GM21528 (cell line): ENCODE measurements around the gene CHPF2.

Experiments
- ATAC-seq: cut with Tn5 transposase; IDR thresholded peaks from one replicate; pipeline ENCODE4 v1.9.1; 2021; ENCODE audit warnings: mild to moderate bottlenecking, moderate library complexity; ENCODE audit not compliant: unreplicated experiment, low FRiP score

The CHPF2 gene

DNA sequence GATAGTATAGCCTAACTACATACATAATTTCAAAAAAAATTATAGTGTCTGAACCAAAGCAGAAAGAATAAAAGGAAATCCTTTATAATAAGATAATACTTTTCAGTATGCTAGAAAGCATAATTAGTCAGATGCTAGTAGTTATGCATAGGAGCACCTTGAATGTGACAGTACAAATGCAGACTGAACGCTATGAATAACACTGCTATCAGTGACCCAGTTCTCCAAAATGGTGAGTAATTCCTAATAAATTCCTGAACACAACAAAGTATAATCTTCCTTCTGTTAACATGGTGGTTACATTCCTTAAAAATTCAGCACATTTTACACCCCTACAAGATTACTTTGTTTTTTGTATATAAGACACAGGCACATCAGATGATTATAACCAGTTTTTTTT is 1.2 kb upstream of the CHPF2 start:
- no peak for ATAC-seq

DNA sequence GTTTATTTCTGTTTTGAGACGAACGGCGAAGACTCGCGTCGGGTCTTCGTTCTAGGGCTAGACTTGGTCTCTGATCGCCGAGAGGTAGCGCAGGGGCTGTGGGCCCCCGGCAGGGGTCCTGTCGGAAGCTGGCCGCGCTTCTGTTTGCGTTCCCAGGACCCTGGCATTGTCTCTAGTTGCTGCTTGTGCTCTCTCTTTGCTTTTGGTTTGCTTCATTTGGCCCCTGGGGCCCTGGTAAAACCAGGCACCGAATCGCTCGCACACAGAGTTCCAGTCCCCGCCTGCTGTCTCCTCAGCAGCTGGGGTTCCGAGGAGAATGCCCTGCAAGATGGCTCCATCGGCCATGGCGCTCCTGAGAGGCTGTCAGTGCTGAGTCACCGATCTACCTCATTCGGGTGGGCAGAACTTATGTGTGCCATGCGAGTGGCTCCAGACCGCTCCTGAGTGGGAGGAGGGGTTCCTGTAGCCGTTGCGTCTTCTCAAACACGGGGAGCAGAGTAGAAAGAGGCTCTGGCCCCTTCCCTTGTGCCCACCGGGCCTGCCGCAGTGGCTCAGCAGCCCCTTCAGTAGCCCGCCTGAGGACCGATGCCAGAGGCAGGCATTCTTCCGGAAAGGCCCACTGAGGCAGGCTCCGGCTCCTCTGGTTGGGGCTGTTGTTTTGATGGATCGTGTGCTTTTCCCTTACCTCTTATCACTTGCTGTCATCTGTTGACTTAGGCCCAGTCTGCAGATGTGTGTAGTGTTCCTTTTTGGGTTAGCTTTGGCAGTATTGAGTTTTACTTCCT is 826 bp downstream of the CHPF2 start:
- no peak for ATAC-seq

DNA sequence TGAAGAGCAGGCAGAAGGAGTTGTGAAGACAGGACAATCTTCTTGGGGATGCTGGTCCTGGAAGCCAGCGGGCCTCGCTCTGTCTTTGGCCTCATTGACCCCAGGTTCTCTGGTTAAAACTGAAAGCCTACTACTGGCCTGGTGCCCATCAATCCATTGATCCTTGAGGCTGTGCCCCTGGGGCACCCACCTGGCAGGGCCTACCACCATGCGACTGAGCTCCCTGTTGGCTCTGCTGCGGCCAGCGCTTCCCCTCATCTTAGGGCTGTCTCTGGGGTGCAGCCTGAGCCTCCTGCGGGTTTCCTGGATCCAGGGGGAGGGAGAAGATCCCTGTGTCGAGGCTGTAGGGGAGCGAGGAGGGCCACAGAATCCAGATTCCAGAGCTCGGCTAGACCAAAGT is 1.5 kb downstream of the CHPF2 start:
- ATAC-seq = no peak

DNA sequence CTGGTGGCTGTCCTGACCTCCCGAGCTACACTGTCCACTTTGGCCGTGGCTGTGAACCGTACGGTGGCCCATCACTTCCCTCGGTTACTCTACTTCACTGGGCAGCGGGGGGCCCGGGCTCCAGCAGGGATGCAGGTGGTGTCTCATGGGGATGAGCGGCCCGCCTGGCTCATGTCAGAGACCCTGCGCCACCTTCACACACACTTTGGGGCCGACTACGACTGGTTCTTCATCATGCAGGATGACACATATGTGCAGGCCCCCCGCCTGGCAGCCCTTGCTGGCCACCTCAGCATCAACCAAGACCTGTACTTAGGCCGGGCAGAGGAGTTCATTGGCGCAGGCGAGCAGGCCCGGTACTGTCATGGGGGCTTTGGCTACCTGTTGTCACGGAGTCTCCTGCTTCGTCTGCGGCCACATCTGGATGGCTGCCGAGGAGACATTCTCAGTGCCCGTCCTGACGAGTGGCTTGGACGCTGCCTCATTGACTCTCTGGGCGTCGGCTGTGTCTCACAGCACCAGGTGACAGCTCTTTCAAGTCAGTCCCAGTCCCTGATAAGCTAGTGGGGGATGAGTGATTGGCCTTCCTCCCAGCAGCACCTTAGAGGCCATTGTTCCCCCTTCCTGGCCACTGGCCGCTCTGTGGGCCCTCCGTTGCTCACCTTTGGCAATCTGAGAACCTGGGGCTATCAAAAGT is 3.0 kb downstream of the CHPF2 start:
- no peak for ATAC-seq

DNA sequence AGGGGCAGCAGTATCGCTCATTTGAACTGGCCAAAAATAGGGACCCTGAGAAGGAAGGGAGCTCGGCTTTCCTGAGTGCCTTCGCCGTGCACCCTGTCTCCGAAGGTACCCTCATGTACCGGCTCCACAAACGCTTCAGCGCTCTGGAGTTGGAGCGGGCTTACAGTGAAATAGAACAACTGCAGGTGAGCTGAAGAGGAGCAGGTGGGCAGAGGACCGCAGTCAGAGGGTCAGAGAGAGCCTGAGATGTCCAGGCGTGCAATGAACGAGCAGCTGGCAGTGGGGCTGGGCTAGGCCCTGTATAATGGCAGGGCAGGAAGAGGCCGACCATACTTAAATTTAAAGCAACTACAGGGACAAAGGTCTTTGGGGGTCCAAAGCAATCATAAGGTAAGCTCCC is 4.1 kb downstream of the CHPF2 start:
- no peak for ATAC-seq

DNA sequence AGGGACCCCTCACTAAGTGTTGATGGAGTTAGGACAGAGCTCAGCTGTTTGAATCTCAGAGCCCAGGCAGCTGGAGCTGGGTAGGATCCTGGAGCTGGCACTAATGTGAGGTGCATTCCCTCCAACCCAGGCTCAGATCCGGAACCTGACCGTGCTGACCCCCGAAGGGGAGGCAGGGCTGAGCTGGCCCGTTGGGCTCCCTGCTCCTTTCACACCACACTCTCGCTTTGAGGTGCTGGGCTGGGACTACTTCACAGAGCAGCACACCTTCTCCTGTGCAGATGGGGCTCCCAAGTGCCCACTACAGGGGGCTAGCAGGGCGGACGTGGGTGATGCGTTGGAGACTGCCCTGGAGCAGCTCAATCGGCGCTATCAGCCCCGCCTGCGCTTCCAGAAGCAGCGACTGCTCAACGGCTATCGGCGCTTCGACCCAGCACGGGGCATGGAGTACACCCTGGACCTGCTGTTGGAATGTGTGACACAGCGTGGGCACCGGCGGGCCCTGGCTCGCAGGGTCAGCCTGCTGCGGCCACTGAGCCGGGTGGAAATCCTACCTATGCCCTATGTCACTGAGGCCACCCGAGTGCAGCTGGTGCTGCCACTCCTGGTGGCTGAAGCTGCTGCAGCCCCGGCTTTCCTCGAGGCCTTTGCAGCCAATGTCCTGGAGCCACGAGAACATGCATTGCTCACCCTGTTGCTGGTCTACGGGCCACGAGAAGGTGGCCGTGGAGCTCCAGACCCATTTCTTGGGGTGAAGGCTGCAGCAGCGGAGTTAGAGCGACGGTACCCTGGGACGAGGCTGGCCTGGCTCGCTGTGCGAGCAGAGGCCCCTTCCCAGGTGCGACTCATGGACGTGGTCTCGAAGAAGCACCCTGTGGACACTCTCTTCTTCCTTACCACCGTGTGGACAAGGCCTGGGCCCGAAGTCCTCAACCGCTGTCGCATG is 5.2 kb downstream of the CHPF2 start:
- no peak for ATAC-seq

DNA sequence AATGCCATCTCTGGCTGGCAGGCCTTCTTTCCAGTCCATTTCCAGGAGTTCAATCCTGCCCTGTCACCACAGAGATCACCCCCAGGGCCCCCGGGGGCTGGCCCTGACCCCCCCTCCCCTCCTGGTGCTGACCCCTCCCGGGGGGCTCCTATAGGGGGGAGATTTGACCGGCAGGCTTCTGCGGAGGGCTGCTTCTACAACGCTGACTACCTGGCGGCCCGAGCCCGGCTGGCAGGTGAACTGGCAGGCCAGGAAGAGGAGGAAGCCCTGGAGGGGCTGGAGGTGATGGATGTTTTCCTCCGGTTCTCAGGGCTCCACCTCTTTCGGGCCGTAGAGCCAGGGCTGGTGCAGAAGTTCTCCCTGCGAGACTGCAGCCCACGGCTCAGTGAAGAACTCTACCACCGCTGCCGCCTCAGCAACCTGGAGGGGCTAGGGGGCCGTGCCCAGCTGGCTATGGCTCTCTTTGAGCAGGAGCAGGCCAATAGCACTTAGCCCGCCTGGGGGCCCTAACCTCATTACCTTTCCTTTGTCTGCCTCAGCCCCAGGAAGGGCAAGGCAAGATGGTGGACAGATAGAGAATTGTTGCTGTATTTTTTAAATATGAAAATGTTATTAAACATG is 6.0 kb downstream of the CHPF2 start:
- ATAC-seq = no peak

DNA sequence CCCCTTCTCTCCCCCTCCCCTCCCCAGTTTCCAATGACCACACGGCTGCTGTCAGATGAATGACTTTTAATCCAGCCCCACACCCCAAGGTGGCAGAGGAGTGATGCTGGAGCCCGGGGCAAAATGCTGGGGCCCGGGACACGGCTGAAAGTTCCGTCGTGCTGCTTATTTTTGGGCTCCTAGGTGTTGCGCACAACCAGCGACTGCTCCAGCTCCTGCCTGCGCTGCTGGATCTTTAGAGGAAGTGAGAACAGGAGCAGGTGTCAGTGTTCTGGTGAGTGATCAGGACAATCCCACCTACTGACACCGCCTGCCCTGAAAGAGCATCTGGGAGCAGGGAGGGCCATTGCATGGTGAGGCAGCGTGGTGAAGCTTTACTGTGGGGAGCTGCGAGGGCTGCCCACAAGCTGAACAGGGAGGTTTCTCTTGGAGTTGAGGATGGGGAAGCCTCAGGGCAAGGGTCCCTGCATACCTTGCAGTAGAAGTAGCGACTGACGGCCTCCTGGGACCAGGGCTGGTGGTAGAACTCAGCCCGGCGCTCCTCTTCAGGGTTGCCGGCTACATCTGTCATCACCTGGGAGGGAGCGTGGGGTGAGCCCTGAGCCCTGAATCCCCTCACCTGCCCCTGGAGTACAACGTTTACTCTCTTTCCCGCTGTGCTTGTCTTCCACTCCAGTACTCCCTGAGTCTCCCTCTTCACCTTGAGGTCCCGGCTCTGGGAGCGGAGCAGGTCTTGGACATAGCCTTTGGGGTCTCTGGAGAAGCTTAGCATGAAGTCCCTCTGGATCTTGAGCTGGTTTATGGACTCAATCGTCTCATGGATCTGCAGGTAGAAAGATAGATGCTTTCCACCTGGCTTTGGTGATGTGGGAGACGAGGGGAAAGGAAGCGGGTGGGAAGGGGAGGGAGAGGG is 6.9 kb downstream of the CHPF2 start:
- ATAC-seq = no peak

DNA sequence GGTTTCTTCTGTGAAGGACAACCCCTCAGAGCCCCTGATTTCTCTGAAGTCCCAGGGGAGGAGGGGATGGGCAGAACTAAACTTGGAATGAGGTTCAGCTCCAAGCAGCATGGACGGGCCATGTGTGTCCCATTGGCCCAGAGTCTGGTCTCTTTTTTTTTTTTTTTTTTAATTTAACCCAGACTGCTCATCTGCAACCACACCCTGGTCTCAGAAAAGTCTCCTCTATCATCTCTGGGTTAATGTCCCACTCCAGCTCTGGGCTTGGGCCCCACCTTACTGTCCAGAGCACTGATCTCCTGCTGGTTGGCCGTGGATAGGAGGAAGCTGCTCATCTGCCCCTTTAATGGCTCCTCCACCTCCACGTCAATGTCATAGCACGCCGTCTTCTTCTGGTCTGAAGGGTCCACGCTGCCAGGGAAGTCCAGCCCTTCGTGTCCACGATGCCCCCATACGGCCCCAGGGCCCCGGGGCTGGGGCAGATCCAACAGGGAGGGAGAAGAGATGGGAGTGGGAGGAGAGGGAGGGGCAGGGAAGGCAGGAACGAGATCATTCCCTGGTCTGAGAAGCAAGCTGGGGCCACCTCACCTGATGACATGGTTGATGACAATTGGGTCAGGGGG is 7.7 kb downstream of the CHPF2 start:
- ATAC-seq = no peak

DNA sequence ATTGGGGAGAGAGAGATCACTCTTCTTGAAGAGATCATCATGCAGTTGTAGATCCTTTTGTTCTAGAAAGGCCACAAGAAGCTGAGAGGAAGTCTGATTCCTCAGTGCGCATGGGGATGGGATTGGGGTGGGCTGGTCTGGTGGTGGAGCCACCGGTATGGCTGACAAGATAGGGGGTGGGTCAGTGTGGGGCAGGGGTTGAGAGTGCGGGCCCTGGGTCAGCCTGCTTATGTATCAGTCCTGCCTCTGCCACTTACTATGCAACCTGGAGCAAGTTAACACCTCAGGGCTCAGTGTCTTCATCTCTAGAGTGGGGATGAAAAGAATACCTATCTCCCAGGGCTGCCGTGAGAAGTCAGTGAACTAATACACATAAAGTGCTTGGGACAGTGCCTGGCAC is 8.3 kb downstream of the CHPF2 start:
- no peak for ATAC-seq

DNA sequence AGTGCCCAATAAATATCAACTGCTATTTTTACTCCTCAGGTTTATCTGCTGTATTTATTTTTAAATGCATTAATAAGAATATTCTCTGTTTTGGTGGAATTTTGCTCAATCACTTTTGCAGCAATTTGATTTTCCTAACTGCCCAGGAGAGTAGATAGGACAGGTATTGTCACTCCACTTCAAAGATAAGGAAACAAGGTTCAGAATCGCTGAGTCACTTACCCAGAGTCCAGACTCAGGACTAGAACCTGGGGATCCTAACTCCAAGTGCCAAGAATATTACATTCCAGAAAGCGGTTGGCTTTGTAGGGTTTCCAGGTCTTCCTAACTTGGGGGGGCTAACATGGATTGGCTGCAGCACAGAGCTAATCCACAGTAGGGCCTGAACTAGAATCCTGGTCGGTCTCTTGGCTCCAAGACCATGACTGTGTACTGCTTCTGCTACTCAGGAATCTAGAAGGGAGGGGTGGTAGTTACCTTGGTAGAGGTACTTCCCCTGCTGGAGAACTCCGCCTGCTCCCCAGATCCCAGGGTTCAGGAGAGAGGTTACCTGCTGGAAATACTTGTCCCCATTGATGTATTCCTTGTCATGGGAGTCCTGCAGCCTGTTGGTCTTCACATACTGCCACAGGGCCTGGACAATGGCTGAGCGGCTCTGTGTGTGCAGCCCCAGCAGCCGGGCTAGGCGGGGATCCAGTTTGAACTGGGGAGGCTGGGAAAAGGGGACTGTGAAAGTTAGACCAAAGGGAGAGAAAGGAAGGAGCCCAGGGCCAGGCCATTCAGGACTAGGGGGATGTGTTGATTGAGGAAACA is 8.9 kb downstream of the CHPF2 start:
- no peak for ATAC-seq

DNA sequence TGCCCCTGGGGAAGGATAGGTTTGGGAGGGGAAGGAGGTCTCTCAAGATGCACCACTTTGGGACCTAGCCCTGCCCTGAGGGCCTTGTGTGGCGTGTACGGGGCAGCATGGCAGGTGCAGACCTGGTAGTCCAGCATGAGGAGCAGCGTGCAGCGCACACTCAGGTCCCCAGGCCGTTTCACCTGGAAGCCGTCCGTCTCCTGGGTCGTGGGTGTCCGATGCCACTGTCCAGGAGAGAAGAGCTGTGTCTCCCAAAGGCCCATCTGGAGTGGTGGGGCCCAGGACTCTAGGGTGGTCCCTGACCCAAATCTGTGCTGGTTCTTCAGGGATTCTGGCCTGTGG is 9.4 kb downstream of the CHPF2 start:
- no peak for ATAC-seq

DNA sequence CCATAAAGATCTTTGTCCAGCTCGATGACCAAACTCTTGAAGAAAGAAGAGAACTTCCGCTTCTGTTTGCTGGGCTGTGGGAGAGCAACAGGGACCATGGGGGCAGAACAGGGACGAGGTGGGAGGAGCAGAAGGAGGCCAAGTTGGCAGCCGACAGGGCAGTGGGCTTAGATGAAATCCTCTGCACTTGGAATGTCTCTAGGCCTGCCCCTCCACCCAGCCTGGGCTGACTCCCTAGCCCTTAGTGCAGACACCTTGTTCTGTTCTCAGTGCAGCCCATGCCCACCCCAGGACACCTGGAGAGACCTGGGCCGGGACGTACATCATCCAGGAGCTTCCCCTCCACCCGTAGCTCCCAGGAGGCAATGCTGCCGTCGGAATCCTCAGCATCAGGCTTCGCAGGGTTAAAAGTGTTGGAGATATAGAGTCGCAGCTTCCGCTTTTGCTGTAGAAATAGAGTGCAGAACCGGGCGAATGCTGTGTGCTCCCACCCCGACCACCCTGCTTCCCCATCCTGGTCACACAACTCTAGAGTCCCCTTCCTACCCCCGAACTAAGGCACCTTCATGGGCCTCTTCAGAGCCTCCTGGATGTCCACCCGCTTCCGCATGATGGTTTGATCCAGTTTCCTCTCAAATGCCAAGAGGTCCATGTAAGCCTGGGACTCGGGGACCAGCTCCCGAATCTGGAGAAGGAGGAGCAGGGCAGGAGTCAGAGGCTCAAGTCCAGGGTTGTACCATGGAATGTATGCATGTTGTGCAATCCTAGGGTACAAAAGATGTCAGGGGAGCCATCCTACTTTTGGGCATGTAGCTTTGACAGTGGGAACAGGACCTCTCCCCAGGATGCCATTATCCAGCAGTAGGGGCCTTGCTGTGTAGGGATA is 10.1 kb downstream of the CHPF2 start:
- no peak for ATAC-seq

DNA sequence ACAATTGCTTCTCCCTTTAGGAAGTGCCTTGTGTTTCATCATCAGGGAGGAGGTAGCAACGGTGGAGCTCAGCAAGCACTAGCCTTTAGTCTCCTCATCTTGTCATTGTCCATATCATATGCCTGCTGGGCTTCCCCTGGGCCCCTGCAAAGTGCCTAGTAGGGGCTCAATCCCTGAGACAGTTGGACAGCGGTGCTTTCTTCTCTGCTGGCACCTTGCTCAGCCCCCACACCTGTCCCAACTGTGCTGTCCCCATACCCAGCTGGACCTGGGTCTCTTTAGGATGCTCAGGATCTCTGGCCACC is 10.7 kb downstream of the CHPF2 start:
- no peak for ATAC-seq

DNA sequence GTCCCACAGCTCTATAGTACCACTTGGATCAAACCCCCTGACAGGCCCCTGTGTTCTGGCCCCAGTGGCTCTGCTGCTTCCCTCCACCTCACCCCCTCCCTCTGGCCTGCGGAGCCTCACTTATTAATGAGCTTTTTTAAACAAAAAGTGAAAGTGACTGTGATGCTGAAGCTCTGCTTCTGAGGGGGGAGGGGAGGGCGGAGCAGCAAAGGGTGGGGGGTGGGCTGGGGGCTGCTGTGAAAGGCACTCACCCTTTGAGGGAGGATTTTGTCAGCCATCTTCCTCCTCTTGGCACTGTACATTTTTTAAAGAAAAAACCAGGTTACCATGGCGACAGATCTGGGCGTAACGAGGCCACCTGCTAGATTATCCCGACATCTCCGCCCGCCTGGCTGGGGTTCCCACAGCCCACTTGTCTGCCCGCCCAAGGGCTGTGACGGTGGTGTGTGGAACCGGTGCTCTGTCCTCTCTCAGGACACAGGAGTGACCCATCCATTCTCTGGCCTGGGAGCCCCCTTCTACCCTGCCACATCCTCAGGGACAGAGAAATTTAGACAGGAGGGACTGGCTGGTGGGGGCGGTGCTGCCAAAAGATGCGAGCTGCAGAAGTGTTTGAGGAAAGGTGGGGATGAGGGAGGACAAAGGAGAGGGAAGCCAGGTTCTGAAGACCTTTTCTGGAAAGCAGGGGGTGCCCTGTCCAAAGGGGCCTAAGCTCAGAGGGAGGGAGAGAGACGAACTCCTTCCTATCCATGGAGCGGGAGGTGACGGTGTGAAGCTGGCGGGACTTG is 11.3 kb downstream of the CHPF2 start:
- no peak for ATAC-seq

DNA sequence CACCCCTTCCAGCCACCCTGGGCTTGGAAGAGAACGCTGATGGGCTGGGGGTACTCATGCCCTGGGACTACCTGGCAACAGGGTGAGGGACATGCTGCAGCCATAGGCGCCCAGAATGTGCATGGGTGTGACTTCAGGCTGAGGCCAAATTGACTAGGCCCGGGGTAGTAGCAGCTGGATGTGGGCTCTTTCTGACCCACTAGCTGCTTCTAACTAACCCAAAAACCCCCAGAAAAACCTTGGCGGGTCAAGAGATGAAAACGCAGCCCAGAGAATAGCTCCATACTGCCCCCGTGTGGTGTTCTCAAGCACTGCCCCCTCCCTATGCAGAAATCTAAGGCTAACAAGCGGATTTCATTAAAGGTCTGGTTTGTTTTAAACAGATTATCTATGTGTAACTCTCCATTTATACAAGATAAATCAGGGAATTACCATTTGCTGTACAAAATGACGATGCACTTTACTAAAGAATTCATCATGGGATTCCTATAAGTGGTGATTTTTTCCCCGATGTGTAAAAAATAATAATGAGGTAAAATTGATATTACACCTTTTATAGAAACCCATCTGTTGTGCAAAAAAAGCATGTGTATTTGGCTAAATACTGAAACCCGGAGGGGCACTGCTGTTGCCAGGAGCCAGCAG is 12.0 kb downstream of the CHPF2 start:
- ATAC-seq = no peak
